ENCODE results near the gene ZNF768.

ZNF768 gene
- long read RNA-seq, donor 1, transcript ZNF768-201 (2 exons, 2,315 nt): major isoform, 32 of 33 reads
- long read RNA-seq, donor 1, partial matches to known transcripts: 0 of 33 reads
- long read RNA-seq, donor 1, other reads (novel, unspliced or antisense): 0 of 33 reads
- long read RNA-seq, donor 2, transcript ZNF768-201 (2 exons, 2,315 nt): major isoform, 27 of 80 reads
- long read RNA-seq, donor 2, partial matches to known transcripts: 51 of 80 reads
- long read RNA-seq, donor 2, other reads (novel, unspliced or antisense): 0 of 80 reads
- long read RNA-seq, donor 3, transcript ZNF768-201 (2 exons, 2,315 nt): major isoform, 11 of 31 reads
- long read RNA-seq, donor 3, partial matches to known transcripts: 20 of 31 reads
- long read RNA-seq, donor 3, other reads (novel, unspliced or antisense): 0 of 31 reads
- long read RNA-seq, donor 4, transcript ZNF768-201 (2 exons, 2,315 nt): major isoform, 28 of 28 reads
- long read RNA-seq, donor 4, partial matches to known transcripts: 0 of 28 reads
- long read RNA-seq, donor 4, other reads (novel, unspliced or antisense): 0 of 28 reads
- long read RNA-seq, donor 5, transcript ZNF768-201 (2 exons, 2,315 nt): major isoform, 25 of 26 reads
- long read RNA-seq, donor 5, partial matches to known transcripts: 0 of 26 reads
- long read RNA-seq, donor 5, other reads (novel, unspliced or antisense): 0 of 26 reads
- long read RNA-seq, donor 6, transcript ZNF768-201 (2 exons, 2,315 nt): major isoform, 30 of 32 reads
- long read RNA-seq, donor 6, partial matches to known transcripts: 0 of 32 reads
- long read RNA-seq, donor 6, other reads (novel, unspliced or antisense): 0 of 32 reads
- long read RNA-seq, donor 7: 0 reads
- long read RNA-seq, donor 8, transcript ZNF768-201 (2 exons, 2,315 nt): major isoform, 22 of 22 reads
- long read RNA-seq, donor 8, partial matches to known transcripts: 0 of 22 reads
- long read RNA-seq, donor 8, other reads (novel, unspliced or antisense): 0 of 22 reads

GRCh38 chr16:30526137-30526822 is at the start of gene ZNF768:
TSS of gene ZNF768 (minus strand) at chr16:30526566. CDS start at chr16:30526413, 153 bp downstream.
- peak; percentile 65 for DNase-seq

- DNase-seq: no peak
These were observed 48.3 kb upstream of the ZNF768 start for GRCh38 chr16:30574678-30575077.

DNA sequence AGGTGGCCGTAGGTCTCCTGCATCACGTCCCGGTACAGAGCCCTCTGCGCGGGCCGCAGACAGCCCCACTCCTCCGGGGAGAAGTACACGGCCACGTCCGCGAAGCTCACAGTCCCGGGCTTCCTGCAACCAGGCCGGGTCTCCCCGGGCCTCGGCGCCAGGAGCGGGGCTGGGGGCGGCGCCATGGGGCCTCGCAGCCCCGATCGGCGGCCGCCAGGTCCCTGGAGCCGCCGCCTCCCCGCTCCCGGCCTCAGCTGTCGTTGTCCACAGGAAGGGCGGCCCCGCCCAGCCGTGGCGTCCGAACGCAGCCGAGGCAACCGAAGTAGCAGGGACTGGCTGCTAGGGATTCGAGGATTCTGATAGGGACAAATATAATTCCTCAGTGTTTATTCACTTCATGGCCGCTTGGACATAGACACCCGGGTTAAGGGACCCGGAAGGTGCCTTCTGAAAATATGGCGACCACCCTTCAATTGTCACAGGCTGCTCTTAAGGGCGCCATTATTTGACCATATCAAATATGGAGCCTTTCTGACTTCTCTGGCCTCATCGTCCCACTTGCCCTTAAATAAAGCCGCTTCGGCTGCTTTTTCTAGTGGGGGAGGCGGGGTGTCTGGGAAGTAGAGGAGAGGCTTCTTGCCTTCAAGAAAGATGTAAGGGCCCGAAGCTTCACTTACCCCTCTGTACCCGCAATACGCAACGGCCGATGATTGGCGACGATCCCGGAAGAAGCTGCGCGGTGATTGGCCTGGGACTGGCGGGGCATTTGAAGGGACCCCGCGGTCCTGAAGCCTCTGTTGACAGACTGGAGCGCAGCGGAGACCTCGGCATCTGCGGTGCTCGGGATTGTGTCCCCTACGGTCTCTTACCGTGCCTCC is 45.3 kb upstream of the ZNF768 start, which contains the start of gene ZNF688:
ZNF688 (minus strand) TSS at position 270 of the 878 bp plus-strand sequence; CDS start at position 185, 85 bp downstream.
- DNase-seq: peak; percentile 99

DNA sequence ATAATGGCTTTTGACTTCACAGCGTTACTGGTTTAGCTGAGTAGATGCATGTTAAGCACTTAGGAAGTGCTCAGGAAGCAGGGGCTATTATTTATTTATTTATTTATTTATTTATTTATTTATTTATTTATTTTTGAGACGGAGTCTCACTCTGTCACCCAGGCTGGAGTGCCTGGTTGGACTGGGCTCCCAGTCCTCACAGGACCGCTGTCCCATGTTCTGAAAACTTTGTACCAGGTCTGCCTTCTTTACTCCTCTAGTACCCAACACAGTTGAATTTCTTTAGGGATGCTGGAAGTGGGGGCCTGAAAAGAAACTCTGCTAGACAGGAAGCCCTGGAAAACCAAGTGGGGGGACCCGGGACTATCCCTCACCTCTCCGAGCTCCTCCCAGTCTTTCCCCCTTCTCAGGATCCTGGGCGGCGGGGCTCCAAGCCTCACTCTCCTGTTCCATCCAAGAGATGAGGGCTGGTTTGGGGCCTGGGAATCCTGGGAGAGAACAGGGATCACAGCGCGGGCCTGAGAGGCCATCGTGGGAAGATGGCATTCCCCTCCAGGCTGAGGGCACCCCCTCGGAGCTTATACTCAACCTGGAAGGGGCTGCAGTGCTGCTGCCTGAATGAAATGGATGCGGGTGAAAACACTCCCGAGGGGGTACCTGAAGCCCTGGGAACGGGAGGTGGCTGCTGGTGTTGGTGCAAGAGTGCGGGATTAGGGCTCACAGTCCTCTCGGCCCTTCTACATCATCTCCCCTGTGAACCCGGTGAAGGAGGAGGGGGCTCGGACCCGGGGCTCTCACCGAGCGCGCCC is 44.5 kb upstream of the ZNF768 start:
- DNase-seq: no peak

DNA sequence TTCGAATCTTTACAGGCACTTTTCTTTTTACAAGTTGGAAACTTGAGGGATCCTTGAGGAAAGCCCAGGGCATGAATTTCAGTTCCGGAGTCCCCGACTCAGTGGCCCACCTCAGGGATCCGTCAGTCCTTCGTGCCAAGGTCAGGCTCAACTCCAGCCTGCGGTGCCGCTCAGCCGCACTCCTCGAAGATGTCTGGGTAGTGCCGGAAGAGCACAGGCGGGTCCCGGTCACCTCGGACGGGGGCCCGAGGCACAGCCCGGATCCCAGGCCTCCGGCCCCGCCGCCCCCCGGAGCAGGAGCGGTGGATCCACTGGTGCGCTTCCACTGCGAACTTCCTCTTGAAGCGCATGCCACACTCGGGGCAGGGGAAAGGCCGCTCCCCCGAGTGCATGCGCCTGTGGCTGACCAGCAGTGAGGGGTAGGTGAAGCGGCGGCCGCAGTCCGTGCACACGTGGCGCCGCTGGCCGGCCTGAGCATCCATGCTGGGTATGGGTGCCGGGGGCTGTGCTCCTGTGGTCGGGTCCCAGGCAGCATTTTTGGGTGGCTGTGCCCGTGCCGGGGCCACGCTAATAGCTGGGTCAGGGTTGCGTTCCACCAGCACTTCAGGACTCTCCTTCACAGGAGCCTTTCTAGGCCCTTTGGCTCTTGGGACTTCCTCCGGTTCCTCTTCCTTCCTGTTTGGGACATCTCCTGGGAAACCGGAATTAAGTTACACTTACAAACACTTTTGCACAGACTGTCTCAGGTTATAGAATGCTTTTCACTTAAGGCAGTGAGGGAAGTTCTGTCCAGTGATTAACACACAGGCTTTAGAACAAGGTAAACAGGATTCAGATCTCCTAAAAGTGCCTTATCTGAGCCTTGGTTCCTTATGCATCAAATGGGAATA is 43.6 kb upstream of the ZNF768 start:
- DNase-seq: peak; percentile 27

DNA sequence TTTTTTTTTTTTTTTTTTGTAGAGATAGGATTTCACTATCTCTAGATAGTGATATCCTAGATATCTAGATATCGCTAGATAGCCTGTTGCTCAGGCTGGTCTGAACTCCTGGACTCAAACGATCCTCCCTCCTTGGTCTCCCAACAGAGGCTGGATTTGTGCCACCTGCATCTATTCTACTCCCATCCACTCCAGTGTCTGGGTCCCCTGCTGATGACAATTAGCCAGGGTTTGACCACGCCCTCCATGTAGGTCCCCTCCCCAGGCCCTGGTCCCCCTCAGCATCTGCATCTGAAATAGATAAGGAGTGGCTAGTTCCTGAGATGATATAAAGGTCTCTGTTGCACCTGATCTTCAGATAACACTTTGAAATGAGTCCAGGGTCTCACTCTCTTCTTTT is 42.9 kb upstream of the ZNF768 start:
- DNase-seq: no peak

- DNase-seq: no peak
These were observed 41.7 kb upstream of the ZNF768 start for GRCh38 chr16:30567991-30568638.

- no peak for DNase-seq
These were observed 41.0 kb upstream of the ZNF768 start for GRCh38 chr16:30567160-30567990.

GRCh38 chr16:30566531-30566930 is 40.2 kb upstream of the ZNF768 start:
- no peak for DNase-seq

DNA sequence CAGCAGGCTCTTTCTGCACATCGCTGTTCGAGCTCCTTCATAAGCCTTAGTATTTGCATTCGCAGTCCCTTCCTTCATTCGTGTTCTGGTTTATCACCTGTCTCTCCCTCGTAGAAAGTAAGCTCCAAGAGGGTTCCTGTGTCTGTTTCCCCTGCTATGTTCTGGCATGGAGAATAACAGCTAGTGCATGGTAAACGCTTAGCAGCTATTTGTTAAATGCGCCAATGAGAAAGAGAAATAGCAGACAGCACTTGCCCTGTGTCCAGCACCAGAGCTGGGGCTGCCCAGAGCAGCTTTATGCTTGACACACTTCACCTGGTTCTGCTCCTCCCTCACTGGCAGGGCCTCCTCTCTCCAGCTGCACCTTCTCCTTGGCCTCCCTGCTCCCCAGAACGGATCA is 39.6 kb upstream of the ZNF768 start:
- no peak for DNase-seq

DNA sequence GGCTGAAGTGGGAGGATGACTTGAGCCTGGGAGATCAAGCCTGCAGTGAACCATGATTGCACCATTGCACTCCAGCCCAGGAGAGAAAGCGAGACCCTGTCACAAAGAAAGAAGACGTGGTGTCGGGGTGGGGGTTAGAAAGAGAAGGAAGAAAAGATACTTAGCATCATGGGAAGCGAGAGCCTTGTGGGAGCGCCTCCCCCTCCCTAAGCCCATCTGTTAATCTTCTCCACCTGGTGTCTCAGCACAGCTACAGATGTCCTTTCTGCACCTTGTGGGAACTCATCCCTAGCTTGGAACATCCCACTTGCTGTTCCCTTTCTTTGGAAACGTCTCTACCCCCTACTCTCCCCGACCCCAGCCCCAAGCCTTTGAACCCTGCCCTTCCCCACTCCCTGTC is 39.2 kb upstream of the ZNF768 start:
- DNase-seq: no peak

GRCh38 chr16:30562021-30562420 is 35.7 kb upstream of the ZNF768 start:
- no peak for DNase-seq

GRCh38 chr16:30561089-30561816 is 34.9 kb upstream of the ZNF768 start:
- peak; percentile 67 for DNase-seq

DNA sequence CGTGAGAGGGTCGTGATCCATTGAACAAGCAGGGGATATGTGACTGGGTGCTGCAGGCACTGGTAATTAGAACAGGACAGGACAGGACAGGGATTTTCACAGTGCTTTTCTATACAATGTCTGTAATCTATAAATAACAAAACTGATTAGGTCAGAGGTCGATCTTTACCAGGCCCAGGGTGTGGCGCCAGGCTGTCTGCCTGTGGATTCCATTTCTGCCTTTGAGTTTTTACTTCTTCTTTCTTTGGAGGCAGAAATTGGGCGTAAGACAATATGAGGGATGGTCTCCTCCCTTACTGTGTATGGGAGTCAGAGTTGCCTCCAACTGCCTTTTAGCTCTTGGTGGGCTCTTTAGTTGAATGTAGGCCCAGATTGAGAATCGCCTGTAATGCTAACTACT is 33.3 kb upstream of the ZNF768 start:
- DNase-seq: no peak

- DNase-seq: no peak
These were observed 32.5 kb upstream of the ZNF768 start for GRCh38 chr16:30558789-30559377.

GRCh38 chr16:30557957-30558788 is 31.8 kb upstream of the ZNF768 start, which contains the start of gene ZNF764:
TSS of gene ZNF764 (minus strand) at chr16:30558374. CDS start at chr16:30558182, 192 bp downstream.
- DNase-seq: peak; percentile 91
